GM18861 (cell line): ENCODE results near the gene LRRC57.
"Not testable (repeated sequence)": the region's sequence is repeated elsewhere in the genome, so short reads cannot be mapped to it uniquely, and the experiment has no call there.

ENCODE experiments used
- ATAC-seq: cut with Tn5 transposase; IDR thresholded peaks from one replicate; pipeline ENCODE4 v1.9.1; 2021; ENCODE audit not compliant: unreplicated experiment

LRRC57 gene

GRCh38 chr15:42548249-42549031 lies at the start of gene LRRC57, which contains the start of gene HAUS2:
TSS of gene LRRC57 (minus strand) at chr15:42548793. CDS start at chr15:42548434, 359 bp downstream.
TSS of gene HAUS2 (plus strand) at chr15:42548838. CDS start at chr15:42548873, 35 bp downstream.
- peak; percentile 74 for ATAC-seq

DNA sequence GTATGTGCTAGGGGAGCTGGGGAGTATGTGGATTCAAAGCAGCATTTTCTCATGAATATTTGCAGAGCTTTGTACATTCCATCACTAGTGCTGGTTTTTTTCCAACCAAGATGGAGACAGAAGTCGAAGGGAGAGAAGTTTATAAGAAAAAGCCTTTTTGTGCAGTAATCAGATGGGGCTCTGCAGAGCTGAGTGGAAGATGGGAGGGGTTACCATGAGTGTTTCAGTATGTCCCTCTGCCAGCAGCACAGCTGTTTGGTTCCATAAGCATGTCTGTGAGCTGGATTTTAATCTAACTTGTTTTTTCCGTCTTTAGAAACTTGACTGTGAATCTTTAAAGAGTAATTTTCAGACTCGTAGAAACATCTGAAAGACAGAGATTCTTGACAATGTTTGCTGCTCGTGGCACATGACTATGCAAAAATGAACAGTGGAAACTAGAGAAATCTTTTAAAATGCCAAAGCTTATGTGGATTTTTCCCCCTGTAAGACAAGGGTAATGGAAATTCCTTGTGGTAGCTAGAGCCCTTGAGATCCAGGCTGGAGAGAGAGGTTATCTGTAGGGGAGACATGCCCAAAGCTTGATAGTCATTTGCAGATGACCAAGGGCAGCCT lies 47.1 kb upstream of the LRRC57 start:
- ATAC-seq = no peak

DNA sequence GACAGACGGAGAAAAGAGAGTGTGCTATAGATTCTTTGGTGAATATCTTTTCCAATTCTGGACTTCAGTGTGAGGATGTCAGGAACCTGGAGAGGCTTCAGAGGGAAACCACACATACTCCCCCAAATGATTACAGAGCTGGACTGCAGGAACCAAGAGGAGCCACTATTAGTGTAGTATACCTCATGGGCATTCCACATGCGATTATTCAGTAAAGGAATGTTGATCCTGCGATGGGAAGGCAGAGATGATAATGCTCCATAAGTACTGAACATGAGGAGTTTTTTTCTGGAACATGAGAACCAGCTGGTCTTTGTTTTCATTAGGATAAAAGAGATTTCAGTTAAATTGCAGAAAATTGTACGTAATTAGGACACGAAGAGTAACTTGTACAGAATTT lies 45.5 kb upstream of the LRRC57 start:
- ATAC-seq = no peak

DNA sequence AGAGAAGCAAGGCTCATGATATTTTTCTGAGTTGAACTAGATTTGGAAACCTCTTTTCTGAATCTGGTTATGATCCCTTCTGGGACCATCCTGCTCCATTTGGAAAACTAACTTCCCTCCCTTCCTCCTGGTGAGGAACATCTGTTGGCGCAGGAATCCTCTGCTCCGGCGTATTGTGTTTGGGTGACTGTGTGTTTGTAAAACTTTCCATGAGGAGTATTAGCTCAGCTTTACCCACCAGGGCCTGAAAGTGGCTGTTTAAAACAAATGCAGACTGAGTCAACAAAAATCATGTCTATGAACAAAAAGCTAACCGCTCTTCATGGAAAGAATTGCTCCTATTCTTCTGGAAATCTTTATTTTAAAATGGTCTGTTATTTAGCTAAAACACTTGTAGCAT lies 44.5 kb upstream of the LRRC57 start:
- no peak for ATAC-seq

GRCh38 chr15:42592716-42593115 lies 44.1 kb upstream of the LRRC57 start:
- ATAC-seq = no peak

GRCh38 chr15:42591238-42591934 lies 42.8 kb upstream of the LRRC57 start:
- no peak for ATAC-seq

DNA sequence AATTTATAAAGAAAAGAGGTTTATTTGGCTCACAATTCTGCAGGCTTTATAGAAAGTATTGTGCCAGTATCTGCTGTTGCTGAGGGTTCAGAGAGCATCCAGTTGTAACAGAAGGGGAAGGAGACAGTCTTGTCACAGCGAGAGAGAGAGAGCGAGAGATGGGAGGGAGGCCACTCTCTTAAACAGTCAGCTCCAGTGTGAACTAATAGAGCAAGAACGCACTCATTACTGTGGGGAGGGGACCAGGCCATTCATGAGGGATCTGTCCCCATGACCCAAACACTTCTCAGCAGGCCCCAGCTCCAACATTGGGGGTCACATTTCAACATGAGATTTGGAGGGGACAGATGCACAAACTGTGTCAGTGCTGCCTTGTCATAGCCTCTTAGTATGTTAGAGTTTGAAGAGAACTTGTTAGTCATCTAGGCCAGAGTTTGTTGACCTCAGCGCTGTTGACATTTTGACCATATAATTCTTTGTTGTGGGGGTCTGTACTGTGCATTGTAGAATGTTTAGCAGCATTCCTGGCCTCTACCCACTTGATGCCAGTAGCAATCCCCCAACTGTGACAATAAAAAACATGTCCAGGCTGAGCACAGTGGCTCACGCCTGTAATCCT lies 42.1 kb upstream of the LRRC57 start:
- ATAC-seq = no peak

DNA sequence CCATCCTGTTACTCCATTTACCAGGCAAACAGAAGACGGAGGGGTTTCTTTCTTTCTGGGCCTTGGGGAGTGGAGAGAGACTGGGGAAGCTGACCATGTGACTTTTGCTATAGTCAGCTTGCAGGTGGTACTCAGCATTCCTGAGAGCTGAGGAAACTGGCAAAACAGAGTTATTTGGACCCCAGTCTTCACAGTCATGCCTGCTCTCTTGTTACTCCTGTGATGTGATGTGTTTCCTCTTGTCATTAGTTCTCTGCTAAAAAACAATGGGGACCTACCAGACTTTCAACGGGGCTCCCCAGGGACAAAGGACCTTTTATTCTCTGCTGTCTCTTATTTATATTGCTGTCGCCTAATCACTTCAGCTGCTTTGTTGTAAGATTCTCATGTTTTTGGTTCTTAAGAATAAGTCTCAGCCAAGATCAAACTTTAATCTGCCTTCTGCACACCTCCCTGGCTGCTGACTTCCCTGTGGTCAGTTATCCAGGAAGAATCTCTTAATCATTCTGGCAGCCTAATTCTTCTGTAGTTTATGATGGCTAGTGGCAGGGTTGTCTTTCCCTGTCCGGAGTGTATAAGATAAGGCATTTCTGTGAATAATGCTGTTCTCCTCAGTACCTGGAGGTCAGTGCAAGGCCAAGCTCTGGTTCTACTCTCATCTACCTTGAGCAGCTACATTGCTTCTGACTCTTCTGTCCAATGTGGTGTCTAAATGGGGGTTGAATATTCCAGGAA lies 35.6 kb upstream of the LRRC57 start:
- ATAC-seq = no peak

DNA sequence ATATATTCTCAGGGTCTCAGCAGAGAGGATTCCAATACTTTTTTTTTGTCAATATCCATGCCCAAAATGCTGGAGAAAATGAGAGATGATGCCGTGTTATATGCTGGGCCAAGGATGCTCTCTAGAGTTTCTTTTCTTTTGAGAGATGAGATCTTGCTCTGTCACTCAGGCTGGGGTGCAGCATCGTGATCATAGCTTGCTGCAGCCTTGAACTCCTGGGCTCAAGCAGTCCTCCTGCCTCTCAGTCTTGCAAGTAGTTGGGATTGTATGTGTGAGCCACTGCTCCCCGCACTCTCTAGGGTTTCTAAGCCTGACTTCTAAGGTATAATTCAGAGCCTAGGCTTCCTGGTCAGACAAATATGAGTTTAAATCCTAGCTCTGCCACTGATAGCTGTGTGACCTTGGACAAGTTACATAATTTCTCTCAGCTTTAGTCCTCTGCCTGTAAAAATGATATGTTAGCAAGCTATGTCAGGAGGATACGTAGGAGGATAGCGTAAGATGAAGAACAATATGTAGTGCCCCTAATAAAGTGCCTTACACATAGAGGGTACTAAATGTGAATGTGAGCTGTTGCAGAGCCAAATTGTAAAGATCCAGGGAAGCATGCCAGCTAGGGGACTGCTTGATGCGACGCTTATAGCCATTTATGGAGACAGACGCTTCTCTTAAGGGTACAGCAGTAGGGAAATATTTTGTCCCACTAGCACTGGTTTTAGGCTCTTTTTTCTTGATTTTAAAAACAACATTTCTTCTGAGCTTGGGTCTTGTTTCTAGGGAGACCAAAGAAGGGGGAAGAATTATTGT lies 34.2 kb upstream of the LRRC57 start:
- no peak for ATAC-seq

DNA sequence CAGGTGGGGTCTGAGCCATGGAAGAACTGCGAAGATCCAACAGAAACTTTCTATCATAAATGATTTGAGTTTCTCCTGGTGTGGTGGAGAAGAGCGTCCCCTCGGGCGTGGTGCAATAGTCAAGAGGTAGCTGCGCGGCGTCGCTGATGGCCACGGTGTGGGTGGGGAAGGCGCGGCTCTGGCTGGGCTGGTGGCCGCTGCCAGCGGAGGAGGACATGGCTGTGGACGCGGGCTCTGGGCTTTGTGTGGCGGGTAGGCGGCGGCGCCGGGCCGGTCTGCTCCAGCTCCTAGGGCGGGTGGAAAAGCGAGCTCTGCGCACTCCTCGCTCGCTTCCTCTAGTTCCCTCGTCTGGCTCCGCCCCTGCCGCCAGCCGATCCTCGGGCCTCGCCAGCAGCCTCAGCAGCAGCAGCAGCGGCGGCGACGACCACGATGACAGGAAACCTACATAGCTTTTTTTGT lies 32.7 kb upstream of the LRRC57 start:
- peak; percentile 57 for ATAC-seq

- no peak for ATAC-seq
Measured at GRCh38 chr15:42578984-42579537, 30.5 kb upstream of the LRRC57 start.

- no peak for ATAC-seq
Measured at GRCh38 chr15:42577514-42578031, 29.0 kb upstream of the LRRC57 start.

DNA sequence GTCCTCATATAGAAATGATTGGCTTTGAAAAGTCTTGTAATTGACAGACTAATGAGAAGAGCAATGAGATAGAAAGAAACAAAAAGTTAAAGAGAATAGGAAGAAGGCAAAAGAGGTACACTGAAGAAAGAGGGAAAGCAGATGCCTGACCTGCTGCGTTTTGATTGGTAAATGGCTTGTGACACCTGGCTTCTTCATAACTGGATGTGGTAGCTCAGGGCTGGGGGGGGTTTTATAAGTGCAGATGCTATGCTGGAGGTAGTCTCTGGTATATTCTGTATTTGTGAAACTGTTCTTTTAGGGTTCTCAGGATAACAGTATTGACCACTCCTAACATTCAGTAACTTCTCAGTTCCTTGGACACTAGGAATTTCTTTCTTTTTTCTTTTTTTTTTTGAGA lies 28.2 kb upstream of the LRRC57 start:
- no peak for ATAC-seq

GRCh38 chr15:42576040-42576594 lies 27.5 kb upstream of the LRRC57 start:
- ATAC-seq = no peak

DNA sequence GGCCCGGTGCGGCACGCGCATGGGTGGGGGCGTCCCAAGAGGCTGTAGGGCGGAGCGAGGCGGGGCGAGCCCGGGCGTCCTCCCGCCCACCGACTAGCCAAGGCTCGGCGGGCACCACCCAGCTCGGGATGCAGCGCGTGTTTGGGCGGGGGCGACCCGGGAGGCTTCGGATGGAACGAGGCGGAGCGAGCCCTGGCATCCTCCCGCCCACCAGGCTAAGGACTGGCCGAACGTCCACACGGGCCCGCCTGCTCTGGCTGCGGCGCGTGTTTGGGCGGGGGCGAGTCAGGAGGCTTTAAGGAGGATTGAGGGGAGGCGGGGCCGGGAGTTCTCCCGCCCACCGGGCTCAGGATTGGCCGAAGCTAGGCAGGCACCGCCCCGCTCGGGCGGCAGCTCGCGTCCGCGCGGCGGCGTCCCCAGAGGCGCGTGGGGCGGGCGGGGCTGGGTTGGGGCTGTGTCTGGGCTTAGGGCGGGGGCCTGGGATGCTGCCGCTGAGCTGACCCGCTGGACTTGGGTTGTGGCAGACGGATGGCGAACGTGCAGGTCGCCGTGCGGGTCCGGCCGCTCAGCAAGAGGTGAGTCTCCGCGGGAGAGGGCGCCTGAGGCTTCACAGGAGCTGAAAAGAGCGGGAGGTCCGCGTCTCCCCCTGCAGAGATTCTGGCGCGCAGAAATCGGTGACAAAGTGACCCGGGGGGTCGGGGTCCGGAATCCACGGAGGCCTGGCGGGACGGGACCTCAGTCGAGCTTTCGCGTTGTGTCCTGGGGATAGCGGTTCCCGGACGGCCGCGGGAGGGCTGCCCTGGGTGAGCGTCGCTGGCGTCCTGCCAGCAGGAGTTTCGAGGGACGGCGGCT lies 26.8 kb upstream of the LRRC57 start, which contains the start of gene STARD9:
Gene STARD9 (plus strand): TSS at position 419 of the 852 bp plus-strand sequence. CDS start 110 bp downstream, at position 529.
- ATAC-seq = peak; percentile 89

GRCh38 chr15:42558739-42559138 lies 10.1 kb upstream of the LRRC57 start:
- ATAC-seq = no peak

DNA sequence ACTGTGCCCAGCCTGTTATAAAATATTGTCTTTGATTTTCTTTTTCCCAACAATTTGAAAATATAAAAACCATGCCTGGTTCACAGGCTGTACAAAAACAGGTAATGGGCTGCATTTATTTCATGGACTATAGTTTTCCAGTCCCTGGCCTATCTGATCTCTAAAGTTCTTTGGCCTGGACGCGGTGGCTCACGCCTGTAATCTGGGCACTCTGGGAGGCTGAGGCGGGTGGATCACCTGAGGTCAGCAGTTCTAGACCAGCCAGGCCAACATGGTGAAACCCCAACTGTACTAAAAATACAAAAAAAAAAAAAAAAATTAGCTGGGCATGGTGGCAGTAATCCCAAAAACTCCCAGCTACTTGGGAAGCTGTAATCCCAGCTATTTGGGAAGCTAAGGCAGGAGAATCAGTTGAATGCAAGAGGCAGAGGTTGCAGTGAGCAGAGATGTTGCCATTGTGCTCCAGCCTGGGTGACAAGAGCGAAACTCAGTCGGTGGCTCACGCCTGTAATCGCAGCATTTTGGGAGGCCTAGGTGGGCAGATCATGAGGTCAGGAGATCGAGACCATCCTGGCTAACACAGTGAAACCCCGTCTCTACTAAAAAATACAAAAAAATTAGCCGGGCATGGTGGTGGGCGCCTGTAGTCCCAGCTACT lies 8.1 kb upstream of the LRRC57 start:
- not testable (repeated sequence) for ATAC-seq
